HCT116 (cell line): ENCODE measurements around the gene LRRTM4. TPM values are rescaled to one million over a fixed set of nuclear protein-coding genes. Genes with fewer than 3 reads are reported as not detected.
"Not testable (repeated sequence)": the region's sequence is repeated elsewhere in the genome, so short reads cannot be mapped to it uniquely, and the experiment has no call there.

Experiments
- ATAC-seq: fragments of 200-7000 bp; cut with Tn5 transposase; 2 replicates; pipeline ENCODE4 v1.9.1; 2020; ENCODE audit warnings: mild to moderate bottlenecking, moderate library complexity
- BruUV-seq: library from RNA; stranded (reverse); fragments of 400-500 nt; replicated peaks from 2 replicates; lab custom pipeline; 2021; lab: Mats Ljungman, UMichigan
- CTCF ChIA-PET: fragments of 300-600 bp; sonication (Branson Sonifier 250); formaldehyde crosslinking; loops from one replicate; lab custom pipeline; 2021; ENCODE audit warnings: antibody characterized with exemption; lab: Charles Lee
- POLR2A ChIA-PET: fragments of 300-600, 350-600 bp; sonication (Branson Sonifier 250); formaldehyde crosslinking; loops from one replicate; lab custom pipeline; 2021; ENCODE audit warnings: antibody characterized with exemption; lab: Charles Lee
- RAD21 ChIA-PET, 2 experiments: fragments of 300-600 bp; sonication (Branson Sonifier 250); formaldehyde crosslinking; loops; one replicate each; lab custom pipeline; 2023; ENCODE audit warnings: low total read pairs in 2 of 2; ENCODE audit not compliant: uncharacterized antibody in 2 of 2, unreplicated experiment in 2 of 2, low non-redundant PET in 1 of 2; lab: Charles Lee
- DNase-seq: peaks from one replicate; pipeline ENCODE4 v3.0.0-alpha.2; 2010; ENCODE audit warnings: low read depth, low spot score
- H2AFZ ChIP-seq: fragments of 200-600 bp; shearing (Covaris generic), sonication (generic); 2 replicates; pipeline ENCODE4 v1.6.1; 2017; ENCODE audit warnings: low read depth, mixed run types, mixed read lengths, antibody characterized with exemption, low read length; ENCODE audit not compliant: poor library complexity, severe bottlenecking
- H3K27ac ChIP-seq: 2 replicates; pipeline ENCODE4 v1.5.1; 2012; ENCODE audit warnings: low read depth, low read length
- H3K27me3 ChIP-seq: fragments of 200-600 bp; sonication (generic); 2 replicates; pipeline ENCODE4 v1.6.1; 2016; ENCODE audit warnings: mixed run types, low read length, mixed read lengths; ENCODE audit not compliant: insufficient read depth
- H3K36me3 ChIP-seq, 2 experiments: fragments of 200-500 bp in 1 of 2; fragments of 200-600 bp in 1 of 2; sonication (Bioruptor generic) in 1 of 2; sonication (generic) in 1 of 2; 2 replicates each; pipeline versions ENCODE4 v1.5.1 to v1.6.1; 2014 to 2016; ENCODE audit warnings: low read length in 2 of 2, inconsistent platforms in 1 of 2, mixed read lengths in 1 of 2, mixed run types in 1 of 2; ENCODE audit not compliant: insufficient read depth in 2 of 2, control insufficient read depth in 1 of 2
- H3K4me1 ChIP-seq, 2 experiments: fragments of 200-600 bp in 1 of 2; sonication (generic) in 1 of 2; 2 replicates each; pipeline versions ENCODE4 v1.5.1 to v1.6.1; 2012 to 2017; ENCODE audit warnings: low read length in 2 of 2, inconsistent platforms in 1 of 2, mild to moderate bottlenecking in 1 of 2, mixed read lengths in 1 of 2, mixed run types in 1 of 2, moderate library complexity in 1 of 2; ENCODE audit not compliant: insufficient read depth in 2 of 2, control insufficient read depth in 1 of 2
- H3K4me2 ChIP-seq: fragments of 200-600 bp; sonication (generic); 2 replicates; pipeline ENCODE4 v1.6.1; 2017; ENCODE audit warnings: mixed run types, low read length, mixed read lengths
- H3K4me3 ChIP-seq, 2 experiments: fragments of 200-600 bp in 1 of 2; sonication (generic) in 1 of 2; replicated peaks in 1 of 2; 2 replicates each; pipeline ENCODE4 v1.5.1; 2011 to 2016; ENCODE audit warnings: low read length in 2 of 2, control low read depth in 1 of 2, low read depth in 1 of 2, mild to moderate bottlenecking in 1 of 2, mixed read lengths in 1 of 2, mixed run types in 1 of 2
- H3K79me2 ChIP-seq: fragments of 200-600 bp; sonication (generic); 2 replicates; pipeline ENCODE4 v1.6.1; 2017; ENCODE audit warnings: mild to moderate bottlenecking, mixed run types, low read length, moderate library complexity, mixed read lengths; ENCODE audit not compliant: insufficient read depth
- H3K9ac ChIP-seq: fragments of 200-600 bp; sonication (generic); 2 replicates; pipeline ENCODE4 v1.6.1; 2016; ENCODE audit warnings: low read length, mixed read lengths
- H3K9me2 ChIP-seq: fragments of 200-600 bp; sonication (generic), shearing (Covaris generic); 2 replicates; pipeline ENCODE4 v1.6.1; 2017; ENCODE audit warnings: mixed run types, mild to moderate bottlenecking, moderate library complexity; ENCODE audit not compliant: insufficient read depth
- H3K9me3 ChIP-seq, 2 experiments: fragments of 200-500 bp in 1 of 2; fragments of 200-600 bp in 1 of 2; sonication (Bioruptor generic) in 1 of 2; sonication (generic) in 1 of 2; 2 replicates each; pipeline ENCODE4 v1.6.1; 2014 to 2017; ENCODE audit warnings: low read length in 2 of 2, mixed read lengths in 2 of 2, inconsistent platforms in 1 of 2, low read depth in 1 of 2, mild to moderate bottlenecking in 1 of 2, mixed run types in 1 of 2, moderate library complexity in 1 of 2; ENCODE audit not compliant: control insufficient read depth in 1 of 2, insufficient read depth in 1 of 2
- H4K20me1 ChIP-seq: fragments of 200-600 bp; sonication (generic), shearing (Covaris generic); 2 replicates; pipeline ENCODE4 v1.6.1; 2017; ENCODE audit warnings: mixed run types, mild to moderate bottlenecking, moderate library complexity; ENCODE audit not compliant: insufficient read depth
- FOSL1 ChIP-seq: IDR thresholded peaks from 2 replicates; pipeline ENCODE4 v1.6.1; 2012; ENCODE audit warnings: low read depth
- REST ChIP-seq: IDR thresholded peaks from 2 replicates; pipeline ENCODE4 v1.6.1; 2012; ENCODE audit warnings: low read depth
- SIN3A ChIP-seq: IDR thresholded peaks from 2 replicates; pipeline ENCODE4 v1.6.1; 2012; ENCODE audit warnings: low read depth
- SRF ChIP-seq: IDR thresholded peaks from 2 replicates; pipeline ENCODE4 v1.6.1; 2012; ENCODE audit warnings: low read depth
- ZBTB33 ChIP-seq: IDR thresholded peaks from 2 replicates; pipeline ENCODE4 v1.6.1; 2011; ENCODE audit warnings: mild to moderate bottlenecking, low read length, moderate library complexity; ENCODE audit not compliant: insufficient replicate concordance; ENCODE audit errors: extremely low read depth
- intact Hi-C: fragments of 100-400 bp; cut with micrococcal nuclease; formaldehyde crosslinking; loops from 2 replicates; pipeline ENCODE4 v1.10.0; 2022
- total RNA-seq: library from RNA; stranded (reverse); gene quantifications from one replicate; pipeline ENCODE4 v1.2.1, GENCODE V29; 2021; ENCODE audit not compliant: unreplicated experiment

LRRTM4 gene
- total RNA-seq, 1 experiment from 2014 or later: 0.25 TPM

GRCh38 chr2:77099961-77100360, 422.2 kb downstream of the LRRTM4 start:
- no TSS peak for BruUV-seq
- H3K27ac ChIP-seq: no peak overlapping the region
- POLR2A ChIA-PET: no interaction called here

GRCh38 chr2:77095525-77095924, 426.7 kb downstream of the LRRTM4 start:
- BruUV-seq, H3K4me2 ChIP-seq, H3K79me2 ChIP-seq, H4K20me1 ChIP-seq, H3K4me1 ChIP-seq, DNase-seq, H3K27ac ChIP-seq, RAD21 ChIA-PET, H3K9ac ChIP-seq, H3K4me3 ChIP-seq, ATAC-seq, CTCF ChIA-PET, H2AFZ ChIP-seq, POLR2A ChIA-PET, H3K9me2 ChIP-seq, H3K27me3 ChIP-seq, H3K36me3 ChIP-seq, intact Hi-C loops, H3K9me3 ChIP-seq: not testable (repeated sequence)

More at GRCh38 chr2:77099961-77100360, 422.2 kb downstream of the LRRTM4 start:
- TF ChIP-seq SRF: no peak
- no peak for TF ChIP-seq FOSL1
- TF ChIP-seq ZBTB33: no peak
- TF ChIP-seq REST: no peak
- no peak for TF ChIP-seq SIN3A
- no peaks in the 10 kb centered on the region for H3K4me1 ChIP-seq
- RAD21 ChIA-PET: no interaction called here
- ATAC-seq (no peak), DNase-seq (no peak)
- CTCF ChIA-PET: no interaction called here
- intact Hi-C loops: no loop called here
- H3K9me2 ChIP-seq: no peaks in the 10 kb centered on the region
- H3K27me3 ChIP-seq: no peaks in the 10 kb centered on the region
- H2AFZ ChIP-seq: no peak overlapping the region
- H3K4me3 ChIP-seq: no peak overlapping the region
- H3K9ac ChIP-seq: no peak overlapping the region
- H3K4me2 ChIP-seq: no peak overlapping the region
- H4K20me1 ChIP-seq: no peaks in the 10 kb centered on the region
- H3K79me2 ChIP-seq: no peaks in the 10 kb centered on the region
- H3K36me3 ChIP-seq: no peaks in the 10 kb centered on the region
- H3K9me3 ChIP-seq: peaks cover 3 to 10% of the 10 kb centered on the region in 2 experiments; a peak in 2 of 4 replicates
